HG02763 (cell line): ENCODE data around the gene CTNNA2.
A peak's percentile ranks its signal among the peaks of the same experiment; 100 is the strongest.
"Not testable (repeated sequence)": the region's sequence is repeated elsewhere in the genome, so short reads cannot be mapped to it uniquely, and the experiment has no call there.

ENCODE experiments used
- ATAC-seq: cut with Tn5 transposase; IDR thresholded peaks from one replicate; pipeline ENCODE4 v1.9.1; 2021; ENCODE audit warnings: mild to moderate bottlenecking, moderate library complexity; ENCODE audit not compliant: unreplicated experiment

Gene CTNNA2

DNA sequence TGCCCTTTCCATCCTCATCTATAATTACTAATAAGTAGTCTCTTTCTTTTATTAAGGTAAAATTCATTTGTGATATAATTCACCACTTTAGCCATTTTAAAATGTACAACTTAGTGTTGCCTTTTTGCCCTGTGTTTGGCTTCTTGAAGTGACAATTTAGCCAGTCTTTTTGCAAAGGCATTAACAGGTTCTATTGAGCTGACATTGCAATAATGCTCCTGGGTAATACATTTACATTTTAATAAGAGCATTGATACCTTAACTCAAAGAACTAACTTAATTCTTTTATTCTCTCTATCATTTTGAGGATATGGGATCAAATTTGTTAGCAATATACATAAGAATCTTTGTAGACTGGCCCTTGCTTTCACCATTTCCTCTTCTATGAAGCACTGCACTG, 549.4 kb downstream of the CTNNA2 start:
- ATAC-seq: no peak

DNA sequence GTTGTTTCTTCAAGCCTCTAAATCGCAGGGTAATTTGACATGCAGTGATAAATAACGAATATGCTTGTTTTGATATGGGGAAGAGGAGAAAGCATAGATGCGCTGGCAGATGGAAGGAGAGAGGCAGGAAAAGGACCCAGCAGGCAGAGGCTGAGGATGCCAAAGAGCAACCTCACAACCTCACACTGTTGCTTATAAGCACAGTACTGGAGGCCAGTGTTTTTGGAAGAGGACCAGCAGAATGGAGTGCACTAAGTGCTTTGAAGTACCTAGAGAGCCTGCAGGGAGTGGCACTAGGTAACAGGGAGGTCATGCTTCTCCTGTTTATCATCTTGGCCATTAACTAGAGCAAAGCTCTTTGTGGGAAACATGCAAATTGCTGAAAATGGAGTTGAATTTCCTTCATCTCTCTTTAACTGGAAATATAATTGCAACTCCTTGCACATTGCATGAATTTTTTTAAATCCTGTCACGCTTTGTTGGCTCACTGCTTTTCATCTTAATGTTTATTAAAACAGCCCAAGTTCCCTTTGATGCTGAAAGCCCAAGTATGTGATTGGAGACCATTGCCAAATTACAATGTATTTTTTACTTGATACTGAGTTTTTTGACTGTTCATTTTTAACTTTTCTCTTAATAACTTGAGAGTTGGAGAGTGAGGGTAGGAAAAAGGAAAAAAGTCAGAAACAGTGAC, 555.3 kb downstream of the CTNNA2 start:
- no peak for ATAC-seq

DNA sequence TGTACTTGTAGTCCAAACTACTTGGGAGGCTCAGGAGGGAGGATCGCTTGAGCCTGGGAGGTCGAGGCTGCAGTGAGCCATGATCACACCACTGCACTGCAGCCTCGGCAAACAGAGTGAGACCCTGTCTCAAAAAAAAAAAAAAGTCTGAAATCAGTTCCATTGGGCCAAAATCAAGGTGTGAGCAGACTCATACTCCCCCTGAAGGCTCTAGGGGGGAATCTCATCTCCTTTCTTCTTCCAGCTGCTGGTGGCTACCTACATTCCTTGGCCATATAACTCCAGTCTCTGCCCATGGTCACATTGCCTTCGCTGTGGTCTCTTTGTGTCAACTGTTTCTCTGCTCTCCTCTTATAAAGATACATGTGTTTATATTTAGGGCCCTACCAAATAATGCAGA, 557.7 kb downstream of the CTNNA2 start:
- no peak for ATAC-seq

DNA sequence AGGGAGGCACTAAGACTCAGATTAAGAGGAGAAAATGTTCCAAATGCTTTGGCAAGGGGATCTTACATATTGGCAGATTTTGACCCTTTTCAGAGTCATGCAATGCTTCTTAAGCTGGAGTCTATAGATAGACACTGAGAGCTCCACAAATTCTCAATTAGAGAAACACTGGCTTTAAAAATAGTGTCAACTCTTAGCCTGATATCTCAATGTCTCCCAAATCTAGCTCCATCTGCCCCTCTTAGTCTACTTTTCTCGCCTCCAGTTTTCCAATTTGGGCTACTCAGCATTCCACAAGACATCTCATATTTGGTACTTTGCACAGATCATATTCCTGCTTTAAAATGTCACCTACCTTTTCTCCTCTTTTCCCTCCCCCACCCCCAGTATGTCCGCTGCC, 559.1 kb downstream of the CTNNA2 start:
- no peak for ATAC-seq

DNA sequence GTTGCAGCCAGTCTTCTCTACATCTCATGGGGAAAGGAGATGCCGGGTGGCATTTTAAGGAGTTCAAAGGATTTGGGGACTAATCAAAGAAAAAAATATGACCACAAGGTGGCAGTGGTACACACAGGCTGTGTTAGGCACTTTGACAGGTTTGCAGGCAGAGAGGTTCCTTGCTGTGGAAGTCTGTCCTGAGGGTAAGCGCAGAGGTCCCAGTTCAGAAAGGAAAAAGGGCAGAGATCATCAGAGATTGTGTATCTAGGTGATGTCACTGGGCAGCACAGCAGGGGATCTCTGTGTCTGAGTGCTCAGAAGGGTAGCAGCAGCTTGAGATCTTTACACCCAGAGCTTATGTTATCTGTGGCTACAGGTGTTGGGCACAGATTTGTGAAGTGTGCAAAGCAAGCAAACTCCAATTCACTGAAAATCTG, 560.3 kb downstream of the CTNNA2 start:
- peak; percentile 57 for ATAC-seq

DNA sequence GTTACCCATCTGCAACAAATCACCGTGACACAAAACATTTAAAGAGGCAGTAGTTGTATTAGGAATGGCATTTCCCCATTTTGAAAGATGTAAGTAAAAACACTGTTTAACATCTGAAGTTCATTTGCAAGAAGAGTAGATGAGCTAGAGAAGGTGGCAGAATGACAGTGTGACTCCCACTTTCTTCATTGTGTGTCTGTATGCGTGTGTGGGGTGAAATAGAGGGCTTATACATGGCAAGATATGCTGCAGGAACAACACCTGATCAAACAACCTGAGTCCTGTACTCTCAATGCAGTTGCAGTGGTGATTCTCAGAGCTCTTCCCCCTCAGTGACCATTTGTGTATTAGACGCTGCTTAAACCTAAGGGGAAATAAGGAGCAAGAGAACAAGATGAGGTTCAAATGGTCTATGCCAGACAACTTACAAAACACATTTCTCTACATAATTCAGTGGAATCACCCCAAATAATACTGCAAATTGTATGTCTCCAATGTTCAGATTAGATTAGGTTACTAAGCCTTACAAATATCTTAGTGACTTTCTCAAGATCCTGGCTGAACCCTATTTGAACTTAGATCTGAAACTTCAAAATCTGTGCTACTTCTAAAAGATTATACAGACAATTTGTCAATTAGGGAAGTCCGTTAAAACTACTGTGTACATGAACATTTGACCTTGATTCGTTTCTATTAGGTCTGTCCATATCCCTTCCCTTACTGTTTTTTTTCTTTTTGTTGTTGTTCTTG, 561.6 kb downstream of the CTNNA2 start:
- no peak for ATAC-seq

DNA sequence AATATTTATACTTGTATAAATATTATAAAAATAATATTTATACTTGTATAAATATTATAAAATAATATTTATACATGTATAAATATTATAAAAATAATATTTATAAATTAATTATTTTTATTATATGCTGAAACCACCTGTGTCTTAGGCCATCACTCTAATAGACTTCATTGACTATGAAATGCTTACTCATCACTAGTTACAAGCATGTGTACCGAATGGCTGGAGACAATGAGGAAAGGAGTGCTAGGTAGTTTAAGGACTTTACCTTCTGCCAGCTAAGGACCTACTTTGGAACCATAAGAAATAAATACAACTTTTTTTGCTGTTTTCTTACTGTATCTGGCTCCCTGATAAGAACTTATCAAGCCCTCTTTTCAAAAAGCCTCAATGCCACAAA, 562.9 kb downstream of the CTNNA2 start:
- ATAC-seq: no peak

DNA sequence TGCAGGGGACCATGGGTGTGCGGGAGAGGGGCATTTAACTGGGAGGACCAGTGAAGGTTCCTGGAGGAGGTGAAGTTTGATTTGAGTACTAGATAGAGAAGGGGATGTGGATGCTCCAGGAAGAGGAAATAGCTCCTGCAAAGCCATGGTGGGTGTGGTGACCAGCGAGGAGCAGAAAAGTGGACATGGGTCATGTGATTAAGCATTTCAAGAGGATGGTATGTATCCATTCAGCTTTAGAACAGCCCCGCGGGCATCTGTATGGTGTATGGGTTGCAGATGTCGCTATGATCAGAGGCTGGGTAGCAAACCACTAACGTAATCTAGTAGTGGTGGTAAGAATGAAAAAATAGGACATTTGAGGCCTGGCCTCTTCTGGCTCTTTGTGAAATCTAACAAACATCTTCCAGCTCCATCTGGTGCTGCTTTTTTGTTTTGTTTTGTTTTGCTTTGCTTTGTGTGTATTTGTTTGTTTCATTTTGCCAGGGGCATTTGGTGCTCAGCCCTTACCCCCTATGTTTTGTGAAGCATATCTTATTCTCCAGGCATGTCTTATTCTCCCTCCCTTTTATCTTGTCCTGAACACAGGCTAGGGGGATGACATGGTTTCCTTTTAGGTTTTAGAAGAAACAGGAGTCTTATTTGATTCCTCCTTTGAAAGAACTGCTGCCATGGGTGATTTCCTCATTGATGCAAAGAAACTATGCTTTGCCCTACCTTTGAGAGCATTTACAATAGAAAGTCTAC, 565.6 kb downstream of the CTNNA2 start:
- no peak for ATAC-seq

DNA sequence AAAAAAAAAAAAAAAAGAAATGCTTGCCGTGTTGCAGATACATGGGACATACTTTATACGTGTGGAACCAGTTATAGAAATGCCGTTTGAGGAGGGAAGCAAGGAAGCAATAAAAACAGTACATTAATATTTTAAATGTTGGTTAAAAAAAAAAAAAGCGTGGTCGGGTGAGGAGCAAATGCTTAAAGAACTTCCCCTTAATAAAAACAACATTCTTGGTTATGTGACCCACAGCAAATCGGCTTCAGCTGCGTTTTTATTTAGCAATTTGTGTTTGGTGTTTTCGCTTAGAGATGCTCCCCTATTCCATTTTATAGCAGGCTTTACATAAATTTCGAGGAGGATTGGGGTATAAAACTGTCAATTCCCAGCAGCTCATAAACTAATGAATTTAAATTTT, 568.1 kb downstream of the CTNNA2 start:
- no peak for ATAC-seq

DNA sequence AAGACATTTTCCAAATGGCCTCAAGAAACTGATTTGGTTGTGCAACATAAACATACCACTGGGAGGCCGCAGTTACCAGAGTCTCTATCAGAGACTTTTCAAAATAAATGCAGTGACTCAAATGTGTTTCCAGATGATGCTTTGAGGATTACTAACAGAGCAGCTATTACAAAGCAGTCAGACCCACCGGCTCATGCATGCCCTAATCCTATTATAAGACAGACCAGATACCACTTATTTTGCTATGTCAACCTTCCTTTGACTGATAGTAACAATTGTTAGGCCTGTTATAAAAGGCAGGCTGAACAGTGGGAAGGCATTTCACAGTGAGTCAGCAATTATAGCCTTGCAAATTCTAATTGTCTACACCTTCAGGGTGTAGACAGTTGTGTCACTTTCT, 574.0 kb downstream of the CTNNA2 start:
- ATAC-seq: no peak

DNA sequence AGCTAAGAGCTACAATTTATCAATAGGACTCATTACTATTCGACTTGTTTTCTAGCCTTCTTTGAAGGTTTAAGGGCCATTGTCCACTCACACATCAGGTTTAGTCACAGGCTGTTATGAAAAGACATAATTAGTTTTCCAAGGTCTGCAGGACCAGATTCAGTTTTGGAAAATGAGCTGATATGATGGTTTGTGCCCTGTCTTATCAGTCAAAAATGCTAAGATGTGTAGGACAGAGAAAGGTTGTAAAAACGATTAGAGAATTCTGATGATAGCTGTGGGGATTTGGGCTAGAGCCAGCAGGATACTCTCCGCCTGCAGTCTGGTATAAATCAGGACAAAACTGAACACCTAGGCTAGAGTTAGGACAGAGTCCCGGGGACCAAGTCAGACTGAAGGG, 578.4 kb downstream of the CTNNA2 start:
- no peak for ATAC-seq

DNA sequence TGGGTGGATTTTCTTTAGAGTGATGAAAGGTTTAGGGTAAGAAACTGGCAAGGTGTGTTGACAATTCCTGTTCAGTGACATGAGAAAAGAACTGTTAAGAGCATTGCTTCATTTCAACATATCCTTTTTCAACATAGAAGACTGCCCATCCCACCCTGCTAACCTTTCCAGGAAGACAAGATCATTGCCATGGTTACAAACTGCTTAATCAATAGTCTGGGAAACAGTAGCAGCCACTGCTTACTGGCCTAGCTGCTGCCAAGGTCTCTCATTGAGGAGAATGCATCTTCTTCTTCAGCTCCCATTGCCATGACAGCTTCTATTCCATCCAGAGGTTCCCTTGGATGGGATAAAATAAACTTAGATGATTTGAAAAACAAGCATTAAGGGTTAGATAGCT, 579.6 kb downstream of the CTNNA2 start:
- no peak for ATAC-seq

DNA sequence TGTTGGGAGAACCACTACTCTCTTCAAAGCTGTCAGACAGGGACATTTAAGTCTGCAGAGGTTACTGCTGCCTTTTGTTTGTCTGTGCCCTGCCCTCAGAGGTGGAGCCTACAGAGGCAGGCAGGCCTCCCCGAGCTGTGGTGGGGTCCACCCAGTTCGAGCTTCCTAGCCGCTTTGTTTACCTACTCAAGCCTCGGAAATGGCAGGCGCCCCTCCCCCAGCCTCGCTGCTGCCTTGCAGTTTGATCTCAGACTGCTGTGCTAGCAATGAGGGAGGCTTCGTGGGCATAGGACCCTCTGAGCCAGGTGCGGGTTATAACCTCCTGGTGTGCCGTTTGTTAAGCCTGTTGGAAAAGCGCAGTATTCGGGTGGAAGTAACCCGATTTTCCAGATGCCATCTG, 585.7 kb downstream of the CTNNA2 start:
- ATAC-seq: not testable (repeated sequence)

DNA sequence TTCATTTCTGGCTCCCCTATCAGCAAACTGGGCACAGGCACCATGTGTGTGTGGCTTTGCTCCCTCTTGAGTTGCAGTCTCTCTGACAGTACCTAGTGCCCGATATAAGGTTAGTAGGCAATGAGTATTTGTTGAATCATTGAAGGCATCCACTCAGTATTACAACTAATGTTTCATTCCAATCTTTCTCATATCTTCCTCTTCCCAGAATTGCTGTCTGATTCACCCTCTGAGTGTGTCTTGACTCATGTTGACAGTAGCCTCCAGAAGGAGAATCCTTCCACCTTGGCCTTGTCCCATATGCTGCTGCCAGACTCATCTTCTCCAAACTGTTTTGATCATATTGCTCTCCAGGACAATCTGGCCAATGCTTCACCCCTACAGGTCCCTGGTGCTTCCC, 589.2 kb downstream of the CTNNA2 start:
- no peak for ATAC-seq

DNA sequence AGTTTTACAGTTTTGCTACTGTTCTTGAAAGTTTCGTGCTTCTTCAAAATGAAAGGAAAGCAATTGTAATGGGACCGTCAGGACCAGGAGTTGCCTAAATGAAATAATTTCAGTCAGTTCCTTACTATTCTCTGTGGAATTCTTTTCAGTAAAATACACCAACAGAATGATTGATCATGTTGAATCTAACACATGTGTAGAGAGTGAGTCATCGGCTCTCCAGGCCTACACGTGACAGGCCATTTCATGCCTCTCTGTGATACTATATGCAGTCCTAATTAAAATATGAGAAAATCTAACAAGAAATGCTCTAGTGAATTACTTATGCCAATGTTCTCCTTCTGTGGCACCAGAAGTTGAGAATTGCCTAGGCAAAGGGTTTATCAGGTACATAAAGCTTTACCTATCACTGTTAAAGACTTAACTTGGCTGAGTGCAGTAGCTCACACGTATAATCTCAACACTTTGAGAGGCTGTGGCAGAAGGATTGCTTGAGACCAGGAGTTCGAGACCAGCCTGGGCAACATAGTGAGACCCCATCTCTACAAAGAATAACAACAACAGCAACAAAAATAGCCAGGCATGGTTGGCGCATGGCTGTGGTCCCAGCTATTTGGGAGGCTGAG, 592.3 kb downstream of the CTNNA2 start:
- no peak for ATAC-seq

DNA sequence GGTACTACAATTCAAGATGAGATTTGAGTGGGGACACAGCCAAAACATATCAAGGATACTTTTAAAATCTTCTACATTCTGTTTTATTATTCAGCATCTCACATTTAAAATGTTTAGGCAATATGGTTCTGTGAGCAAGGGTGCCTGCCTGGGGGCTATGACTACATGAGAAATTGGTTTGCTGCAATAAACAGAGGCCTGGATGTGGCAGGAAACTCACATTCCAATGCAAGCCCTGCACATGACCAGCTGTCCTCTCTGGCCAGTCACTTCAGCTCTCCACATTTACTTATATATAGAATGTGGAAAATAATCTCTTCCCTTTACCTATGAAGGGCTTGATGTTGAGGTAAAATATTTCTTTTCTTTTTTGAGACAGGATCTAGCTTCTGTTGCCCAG, 598.3 kb downstream of the CTNNA2 start:
- no peak for ATAC-seq

DNA sequence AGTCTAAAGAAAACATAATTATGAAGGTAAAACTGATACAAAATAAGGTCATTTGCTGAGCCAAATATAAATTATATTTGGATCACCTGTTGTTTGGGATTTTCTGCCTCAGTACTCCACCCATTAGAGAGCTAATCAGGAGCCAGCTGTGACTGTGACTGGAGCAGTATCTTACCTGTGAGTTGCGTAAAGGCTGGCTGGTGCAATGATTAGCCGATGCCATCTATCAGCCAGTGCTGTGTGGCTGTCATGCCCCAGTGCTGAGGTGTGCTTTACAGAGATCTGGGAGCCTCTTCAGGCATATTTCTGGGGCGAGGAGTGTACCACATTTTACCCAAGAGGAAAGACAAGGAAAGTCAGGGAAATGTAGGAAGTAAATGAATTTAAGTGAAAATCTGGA, 599.9 kb downstream of the CTNNA2 start:
- no peak for ATAC-seq

DNA sequence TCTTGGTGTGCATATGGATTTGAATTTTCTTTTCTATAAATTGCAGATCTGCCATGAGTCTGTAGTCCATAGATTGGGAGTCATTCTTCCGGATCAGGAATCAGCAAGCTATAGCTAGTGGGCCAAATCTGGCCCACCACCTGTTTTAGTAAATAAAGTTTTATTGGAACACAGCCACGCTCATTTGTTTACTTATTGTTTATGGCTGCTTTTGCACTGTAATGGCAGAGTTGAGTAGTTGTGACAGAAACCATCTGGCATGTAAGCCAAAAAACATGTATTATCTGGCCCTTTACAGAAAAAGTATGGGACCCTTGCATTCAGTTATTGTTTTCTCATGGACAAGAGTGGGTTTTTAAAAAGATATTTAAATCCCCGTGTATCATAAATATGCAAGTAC, 600.5 kb downstream of the CTNNA2 start:
- ATAC-seq: no peak

DNA sequence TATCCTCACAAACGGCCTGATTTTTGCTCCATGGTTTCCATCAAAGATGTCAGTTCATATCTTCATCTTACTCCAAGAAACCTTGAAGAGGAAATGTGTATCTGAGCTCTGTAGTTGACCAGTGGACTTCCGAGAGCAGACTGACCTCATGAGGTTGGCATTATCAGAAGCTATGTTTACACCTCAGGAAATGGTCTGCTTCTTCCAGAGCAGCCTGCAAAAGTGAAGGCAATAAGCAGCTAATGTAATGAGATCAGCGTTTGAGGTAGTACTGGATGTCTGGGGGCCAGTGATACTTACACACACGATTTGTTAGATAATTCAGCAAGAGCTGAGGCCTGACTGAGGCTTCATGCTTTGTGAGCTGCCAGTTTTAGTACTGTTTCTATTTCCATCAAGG, 602.0 kb downstream of the CTNNA2 start:
- ATAC-seq: no peak

DNA sequence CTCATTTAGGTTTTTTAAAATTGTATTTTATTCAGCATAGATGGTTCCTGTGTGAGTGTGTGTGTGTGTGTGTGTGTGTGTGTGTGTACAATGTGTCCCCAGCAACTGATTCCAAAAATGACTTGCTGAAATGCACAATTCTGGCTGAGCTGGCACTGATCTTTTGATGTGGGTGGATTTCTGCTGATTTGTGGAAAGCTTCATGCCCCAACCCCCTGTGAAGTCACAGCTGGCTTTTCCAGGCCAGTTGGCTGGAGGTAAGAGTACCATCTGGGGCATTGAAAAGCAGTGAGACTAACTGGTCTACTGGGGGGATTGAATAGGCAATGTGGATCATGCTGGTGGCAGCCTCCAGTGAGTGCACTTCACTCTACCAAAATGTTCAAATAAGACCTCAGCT, 604.5 kb downstream of the CTNNA2 start:
- ATAC-seq: no peak

DNA sequence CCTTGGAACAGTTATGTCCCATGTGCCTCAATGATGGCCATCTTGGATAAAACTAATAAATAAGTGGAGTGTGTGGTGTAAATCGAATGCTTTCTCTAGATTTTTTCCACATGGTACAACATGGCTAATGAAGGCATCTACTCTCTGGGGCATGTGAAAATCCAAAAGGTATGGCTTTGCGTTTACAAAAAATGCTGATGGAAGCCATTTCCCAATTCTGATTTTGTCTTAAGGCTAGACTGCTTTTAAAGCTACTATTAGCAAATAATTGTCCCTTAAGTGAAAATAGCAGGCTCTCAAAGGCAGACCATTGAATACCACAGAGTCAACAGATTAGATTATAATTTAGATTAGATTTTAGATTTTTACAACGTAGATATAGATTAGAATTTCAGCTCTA, 608.0 kb downstream of the CTNNA2 start:
- ATAC-seq: no peak

DNA sequence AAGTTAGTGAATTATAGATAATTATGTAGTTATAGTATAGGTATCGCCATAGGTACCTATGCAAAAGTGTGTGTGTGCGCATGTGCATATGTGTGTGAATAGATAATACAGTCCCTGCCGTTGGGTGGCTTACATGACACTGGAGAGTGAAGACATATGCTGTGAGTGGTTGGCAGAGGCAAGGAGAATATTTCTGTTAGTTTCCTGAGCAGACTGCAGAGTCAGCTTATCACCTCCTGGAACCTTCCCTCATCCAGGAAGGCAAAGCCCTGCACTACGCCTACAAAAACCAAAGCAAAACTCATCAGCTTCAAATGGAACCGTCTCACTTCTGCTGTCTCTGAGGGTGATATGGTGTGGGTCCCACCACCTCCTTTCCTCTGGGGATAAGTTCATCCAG, 609.8 kb downstream of the CTNNA2 start:
- no peak for ATAC-seq
